Measurements from ENCODE around the gene COG2.

Gene COG2

GRCh38 chr1:230725256-230726012, 83.2 kb downstream of the COG2 start:
- DNase-seq = no peak

GRCh38 chr1:230728710-230729392, 86.6 kb downstream of the COG2 start:
- no peak for DNase-seq

GRCh38 chr1:230730977-230731376, 88.7 kb downstream of the COG2 start:
- DNase-seq = no peak

- DNase-seq = no peak
These were observed 93.2 kb downstream of the COG2 start for GRCh38 chr1:230735447-230735846.

DNA sequence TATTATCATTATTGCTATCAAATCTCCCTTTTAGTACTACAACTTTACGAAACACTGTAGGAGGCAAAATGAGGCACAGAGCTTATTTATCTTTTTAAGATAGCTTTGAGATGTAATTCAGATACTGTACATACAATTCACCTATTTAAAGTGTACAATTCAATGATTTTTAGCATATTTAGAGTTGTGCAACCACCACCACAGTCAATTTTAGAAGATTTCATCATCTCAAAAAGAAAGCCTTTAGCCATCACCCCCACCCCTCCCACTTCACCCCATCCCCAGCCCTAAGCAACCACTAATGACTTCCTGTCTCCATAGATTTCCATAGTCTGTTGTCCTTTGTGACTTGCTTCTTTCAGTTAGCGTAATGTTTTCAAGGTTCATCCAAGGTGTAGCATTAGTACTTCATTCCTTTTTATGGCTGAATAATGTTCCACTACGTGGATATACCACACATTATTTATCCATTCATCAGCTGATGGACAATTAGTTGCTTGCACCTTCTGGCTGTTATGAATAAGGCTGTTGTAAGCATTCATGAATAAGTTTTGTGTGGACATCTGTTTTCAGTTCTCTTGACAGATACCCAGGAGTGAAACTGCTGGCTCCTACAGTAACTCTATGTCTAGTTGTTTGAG, 95.5 kb downstream of the COG2 start:
- DNase-seq = no peak

- DNase-seq = no peak
These were observed 97.4 kb downstream of the COG2 start for GRCh38 chr1:230739564-230740290.

Measured in CD4-positive, alpha-beta T cell treated with Interleukin-15 for 1 hour (primary cell).